NCI-H146 treated with DMSO at 0.1 percent for 48 hours (cell line): ENCODE results near the gene DYNLT2.
"Not testable (repeated sequence)": the region's sequence is repeated elsewhere in the genome, so short reads cannot be mapped to it uniquely, and the experiment has no call there.

Experiments used
- DNase-seq: peaks from one replicate; lab custom pipeline; 2025; ENCODE audit not compliant: unreplicated experiment; lab: John Stamatoyannopoulos, UW

Gene DYNLT2

GRCh38 chr6:169701954-169702839 is 49.2 kb downstream of the DYNLT2 start, which contains the start of the genes C6orf120 and WDR27:
C6orf120 (plus strand) TSS chr6:169702126; CDS start chr6:169702460, 334 bp downstream.
WDR27 (minus strand) TSS chr6:169702029; CDS start chr6:169689005, 13,024 bp downstream.
- DNase-seq, result peak; percentile 95

- DNase-seq, result peak; percentile 37
These were observed 49.9 kb downstream of the DYNLT2 start for GRCh38 chr6:169701311-169701953.

DNA sequence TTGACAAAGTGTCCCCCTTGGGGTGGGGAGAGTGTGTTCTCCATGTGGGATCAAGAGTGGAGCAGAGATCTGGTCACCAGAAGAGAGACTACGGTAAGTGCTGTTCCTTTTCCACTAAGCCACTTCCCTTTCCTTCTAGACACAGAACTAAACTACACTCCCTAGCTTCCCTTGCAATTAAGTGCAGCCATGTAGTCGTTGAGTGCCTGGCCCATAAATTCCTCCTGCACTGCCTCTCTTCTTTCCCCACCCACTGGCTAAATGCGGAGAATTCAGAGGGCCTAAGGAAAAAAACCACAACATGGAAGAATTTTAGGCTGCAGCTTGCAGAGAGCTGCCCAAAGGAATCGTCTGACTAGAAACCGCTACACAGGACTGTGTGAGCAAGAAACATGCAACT is 51.1 kb downstream of the DYNLT2 start:
- no peak for DNase-seq

DNA sequence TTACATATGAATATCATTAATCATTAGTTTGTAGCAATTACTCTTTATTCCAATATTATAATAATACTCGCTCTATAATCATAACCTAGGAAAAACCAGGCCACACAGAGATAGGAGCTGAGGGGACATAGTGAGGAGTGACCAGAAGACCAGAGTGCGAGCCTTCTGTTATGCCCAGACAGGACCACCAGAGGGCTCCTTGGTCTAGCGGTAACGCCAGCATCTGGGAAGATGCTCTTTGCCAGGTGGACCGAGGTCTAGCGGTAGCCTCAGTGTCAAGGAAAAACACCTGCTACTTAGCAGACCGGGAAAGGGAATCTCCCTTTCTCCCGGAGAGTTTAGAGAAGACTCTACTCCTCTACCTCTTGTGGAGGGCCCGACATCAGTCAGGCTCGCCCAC is 54.3 kb downstream of the DYNLT2 start:
- DNase-seq, result not testable (repeated sequence)

DNA sequence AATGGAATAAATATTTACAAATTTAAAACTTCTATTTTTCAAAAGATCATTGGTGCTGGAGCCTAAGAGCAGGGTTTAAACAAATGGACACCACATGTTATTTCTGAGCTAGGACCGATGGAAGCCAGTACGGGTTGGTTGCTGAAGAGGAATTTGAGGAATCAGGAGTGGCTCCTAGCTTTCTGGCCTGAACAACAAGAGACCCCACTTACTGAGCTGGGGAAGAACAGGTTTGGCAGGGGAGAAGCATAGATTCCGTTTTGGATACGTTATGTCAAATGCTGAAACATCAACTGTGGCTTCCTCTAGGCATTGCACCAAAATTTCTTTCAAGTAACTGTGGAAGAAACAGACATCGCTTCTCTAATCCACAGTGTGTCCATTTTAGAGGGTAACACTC is 56.2 kb downstream of the DYNLT2 start:
- DNase-seq, result no peak

GRCh38 chr6:169692516-169692915 is 58.9 kb downstream of the DYNLT2 start:
- no peak for DNase-seq

GRCh38 chr6:169691260-169691659 is 60.1 kb downstream of the DYNLT2 start:
- DNase-seq, result no peak
